ENCODE results near the gene TEX51.

The TEX51 gene

DNA sequence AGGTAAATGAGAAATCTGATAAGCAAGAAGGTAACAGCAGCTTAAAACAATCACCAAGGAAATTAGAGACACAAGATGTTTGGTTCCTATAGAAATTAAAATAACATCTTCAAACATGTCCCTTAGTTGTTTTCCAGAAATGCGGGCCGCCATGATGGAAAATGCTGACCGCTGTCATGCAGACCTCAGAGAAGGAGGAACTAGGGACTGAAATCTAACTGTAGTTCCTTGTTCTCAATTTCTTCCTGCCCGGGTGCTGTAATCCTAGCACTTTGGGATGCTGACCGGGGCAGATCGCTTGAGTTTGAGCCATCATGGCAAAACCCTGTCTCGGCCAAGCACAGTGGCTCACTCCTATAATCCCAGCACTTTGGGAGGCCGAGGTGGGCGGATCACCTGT is 51.1 kb downstream of the TEX51 start:
- no peak for DNase-seq (ENCODE audit: low spot score in 2 of 2)
- Mint-ChIP-seq H3K27me3 (peaks cover 21% of the 10 kb centered on the region), H3K4me1 (no peaks in the 10 kb centered on the region), H3K9me3 (peaks cover 5% of the 10 kb centered on the region), H3K4me3 (no peak overlapping the region), H3K36me3 (no peaks in the 10 kb centered on the region), H3K27ac (no peak overlapping the region)
- no peak for ATAC-seq (ENCODE audit: low read depth)

GRCh38 chr2:126950504-126950903 is 51.8 kb downstream of the TEX51 start:
- ATAC-seq (ENCODE audit: low read depth): no peak
- no peak overlapping the region for H3K27ac Mint-ChIP-seq
- no peak overlapping the region for H3K4me3 Mint-ChIP-seq
- no peaks in the 10 kb centered on the region for H3K4me1 Mint-ChIP-seq
- no peak for DNase-seq (ENCODE audit: low spot score in 2 of 2)
- H3K9me3 Mint-ChIP-seq: peaks cover 5% of the 10 kb centered on the region
- no peaks in the 10 kb centered on the region for H3K36me3 Mint-ChIP-seq
- peaks cover 21% of the 10 kb centered on the region for H3K27me3 Mint-ChIP-seq
